Ascending aorta (tissue), 2 donors: Measurements from ENCODE around the gene DISP3. TPM values are rescaled to one million over a fixed set of nuclear protein-coding genes. Genes with fewer than 3 reads are reported as not detected.

Experiments used
- DNase-seq, 2 donors: peaks; one replicate each; pipeline ENCODE4 v3.0.0-alpha.2; 2019; ENCODE audit warnings: low spot score in 2 of 2
- H3K27ac ChIP-seq, 2 donors: fragments of 200-600 bp; sonication (generic); one replicate each; pipeline ENCODE4 v1.5.1; 2016 to 2017; ENCODE audit warnings: mild to moderate bottlenecking in 1 of 2
- H3K27me3 ChIP-seq: fragments of 200-600 bp; sonication (generic); one replicate; pipeline ENCODE4 v1.5.1; 2017
- H3K36me3 ChIP-seq, 2 donors: fragments of 200-600 bp; sonication (generic); one replicate each; pipeline ENCODE4 v1.5.1; 2016
- H3K4me1 ChIP-seq, 2 donors: fragments of 200-600 bp; sonication (generic); one replicate each; pipeline ENCODE4 v1.5.1; 2016 to 2017; ENCODE audit warnings: mild to moderate bottlenecking in 1 of 2
- H3K4me3 ChIP-seq, 2 donors: fragments of 200-600 bp; sonication (generic); one replicate each; pipeline ENCODE4 v1.5.1; 2016 to 2017; ENCODE audit warnings: mild to moderate bottlenecking in 1 of 2
- H3K9me3 ChIP-seq, 2 donors: fragments of 200-600 bp; sonication (generic); one replicate each; pipeline ENCODE4 v1.5.1; 2016
- CTCF ChIP-seq, 3 experiments: fragments of 200-600 bp in 2 of 3; fragments of 450-650 bp in 1 of 3; sonication (generic) in 2 of 3; IDR thresholded peaks; one replicate each; pipeline ENCODE4 v1.5.1; 2016 to 2019; ENCODE audit warnings: antibody characterized with exemption in 3 of 3, mild to moderate bottlenecking in 1 of 3, moderate library complexity in 1 of 3
- intact Hi-C: fragments of 100-400 bp; cut with DNase I; formaldehyde crosslinking; loops from one replicate; pipeline ENCODE4 v1.15.1; 2023
- total RNA-seq: library from RNA; depleted of rRNA; stranded (reverse); fragments of >200 nt; gene quantifications from one replicate; pipeline ENCODE4 v1.1.0, GENCODE V29; 2016

Gene DISP3
- total RNA-seq, 1 donor from 2014 or later, result not detected

GRCh38 chr1:11537380-11537764 lies 58.4 kb downstream of the DISP3 start:
- Histone ChIP-seq H3K4me1 (no peaks in the 10 kb centered on the region), H3K36me3 (no peaks in the 10 kb centered on the region), H3K4me3 (no peak overlapping the region), H3K27me3 (no peaks in the 10 kb centered on the region), H3K9me3 (no peaks in the 10 kb centered on the region), H3K27ac (no peak overlapping the region)
- intact Hi-C loops, result no loop called here
- no peak for TF ChIP-seq CTCF (IDR thresholded peaks at IDR 0.05)
- DNase-seq, result no peak

GRCh38 chr1:11537854-11538591 lies 59.1 kb downstream of the DISP3 start:
- H3K4me1 ChIP-seq, result no peaks in the 10 kb centered on the region
- no peak overlapping the region for H3K27ac ChIP-seq
- DNase-seq, result no peak
- no peak overlapping the region for H3K4me3 ChIP-seq
- H3K36me3 ChIP-seq, result no peaks in the 10 kb centered on the region
- TF ChIP-seq CTCF (IDR thresholded peaks at IDR 0.05), result no peak
- no peaks in the 10 kb centered on the region for H3K27me3 ChIP-seq
- intact Hi-C loops, result no loop called here
- no peaks in the 10 kb centered on the region for H3K9me3 ChIP-seq

GRCh38 chr1:11538886-11539285 lies 59.9 kb downstream of the DISP3 start:
- no peaks in the 10 kb centered on the region for H3K4me1 ChIP-seq
- H3K4me3 ChIP-seq, result no peak overlapping the region
- no peaks in the 10 kb centered on the region for H3K27me3 ChIP-seq
- no peak for DNase-seq
- no peaks in the 10 kb centered on the region for H3K36me3 ChIP-seq
- intact Hi-C loops, result no loop called here
- TF ChIP-seq CTCF (IDR thresholded peaks at IDR 0.05), result no peak
- H3K27ac ChIP-seq, result no peak overlapping the region
- no peaks in the 10 kb centered on the region for H3K9me3 ChIP-seq

GRCh38 chr1:11539850-11540772 lies 61.2 kb downstream of the DISP3 start:
- Histone ChIP-seq H3K27ac (no peak overlapping the region), H3K4me3 (no peak overlapping the region), H3K36me3 (no peaks in the 10 kb centered on the region), H3K9me3 (no peaks in the 10 kb centered on the region), H3K4me1 (no peaks in the 10 kb centered on the region), H3K27me3 (no peaks in the 10 kb centered on the region)
- intact Hi-C loops, result no loop called here
- DNase-seq, result no peak
- TF ChIP-seq CTCF (IDR thresholded peaks at IDR 0.05), result no peak

GRCh38 chr1:11540773-11541160 lies 61.8 kb downstream of the DISP3 start:
- intact Hi-C loops, result no loop called here
- Histone ChIP-seq H3K27ac (no peak overlapping the region), H3K9me3 (no peaks in the 10 kb centered on the region), H3K36me3 (no peaks in the 10 kb centered on the region), H3K27me3 (no peaks in the 10 kb centered on the region), H3K4me1 (no peaks in the 10 kb centered on the region), H3K4me3 (no peak overlapping the region)
- TF ChIP-seq CTCF (IDR thresholded peaks at IDR 0.05), result no peak
- no peak for DNase-seq
